ENCODE data around the gene FCSK. TPM values are rescaled to one million over a fixed set of nuclear protein-coding genes. Genes with fewer than 3 reads are reported as not detected.
"Not testable (repeated sequence)": the region's sequence is repeated elsewhere in the genome, so short reads cannot be mapped to it uniquely, and the experiment has no call there.

The FCSK gene
- total RNA-seq, 2 experiments from 2014 or later: 21.8 to 25.4 TPM

DNA sequence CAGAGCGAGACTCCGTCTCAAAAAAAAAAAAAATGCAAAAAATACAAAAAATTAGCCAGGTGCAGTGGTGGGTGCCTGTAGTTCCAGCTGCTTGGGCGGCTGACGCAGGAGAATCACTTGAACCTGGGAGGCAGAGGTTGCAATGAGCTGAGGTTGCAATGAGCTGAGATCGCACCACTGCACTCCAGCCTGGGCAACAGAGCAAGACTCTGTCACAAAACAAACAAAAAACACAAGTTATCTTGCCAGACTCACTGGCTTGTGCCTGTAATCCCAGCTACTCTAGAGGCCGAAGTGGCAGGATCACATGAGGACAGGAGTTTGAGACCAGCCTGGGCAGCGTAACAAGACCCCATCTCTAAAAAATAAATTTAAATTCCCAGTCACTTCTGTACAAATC lies 12.1 kb upstream of the FCSK start:
- Mint-ChIP-seq H3K27ac (no peak overlapping the region), H3K4me1 (ENCODE audit: low read depth) (peaks cover 21% of the 10 kb centered on the region), H3K4me3 (no peak overlapping the region), H3K9me3 (no peaks in the 10 kb centered on the region), H3K27me3 (no peaks in the 10 kb centered on the region), H3K36me3 (ENCODE audit: low read depth) (peaks cover 9% of the 10 kb centered on the region)
- DNase-seq: no peak
- no peaks in the 10 kb centered on the region for H3K27me3 ChIP-seq (ENCODE audit: control insufficient read depth in 1 of 2, insufficient read depth in 2 of 2, low read length in 2 of 2)
- H3K4me3 ChIP-seq (ENCODE audit: low read length): no peak overlapping the region
- intact Hi-C loops (cut with DNase I, micrococcal nuclease): no loop called here
- H3K9me3 ChIP-seq (ENCODE audit: control insufficient read depth in 1 of 2, insufficient read depth in 1 of 2, low read length in 2 of 2): no peaks in the 10 kb centered on the region
- CTCF ChIA-PET: interaction anchor here (1.0 to 1.8 kb wide), 2 partner anchors 10 to 12 kb away, joined by 3 to 6 read pairs; partner anchors contain the start of gene FCSK
- no peak overlapping the region for H3K27ac ChIP-seq (ENCODE audit: low read depth in 1 of 2, low read length in 2 of 2)
- TF ChIP-seq, protein P1, sequence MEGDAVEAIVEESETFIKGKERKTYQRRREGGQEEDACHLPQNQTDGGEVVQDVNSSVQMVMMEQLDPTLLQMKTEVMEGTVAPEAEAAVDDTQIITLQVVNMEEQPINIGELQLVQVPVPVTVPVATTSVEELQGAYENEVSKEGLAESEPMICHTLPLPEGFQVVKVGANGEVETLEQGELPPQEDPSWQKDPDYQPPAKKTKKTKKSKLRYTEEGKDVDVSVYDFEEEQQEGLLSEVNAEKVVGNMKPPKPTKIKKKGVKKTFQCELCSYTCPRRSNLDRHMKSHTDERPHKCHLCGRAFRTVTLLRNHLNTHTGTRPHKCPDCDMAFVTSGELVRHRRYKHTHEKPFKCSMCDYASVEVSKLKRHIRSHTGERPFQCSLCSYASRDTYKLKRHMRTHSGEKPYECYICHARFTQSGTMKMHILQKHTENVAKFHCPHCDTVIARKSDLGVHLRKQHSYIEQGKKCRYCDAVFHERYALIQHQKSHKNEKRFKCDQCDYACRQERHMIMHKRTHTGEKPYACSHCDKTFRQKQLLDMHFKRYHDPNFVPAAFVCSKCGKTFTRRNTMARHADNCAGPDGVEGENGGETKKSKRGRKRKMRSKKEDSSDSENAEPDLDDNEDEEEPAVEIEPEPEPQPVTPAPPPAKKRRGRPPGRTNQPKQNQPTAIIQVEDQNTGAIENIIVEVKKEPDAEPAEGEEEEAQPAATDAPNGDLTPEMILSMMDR (IDR thresholded peaks at IDR 0.05): no peak
- POLR2A ChIA-PET: interaction anchor here (1.7 kb wide), 1 partner anchor 12 kb away, joined by 4 read pairs; the partner anchor contains the start of gene FCSK
- no peak for ATAC-seq (ENCODE audit: poor library complexity)
- H3K36me3 ChIP-seq (ENCODE audit: insufficient read depth, low read length): no peaks in the 10 kb centered on the region
- H3K4me1 ChIP-seq (ENCODE audit: insufficient read depth, low read length): peaks cover 21% of the 10 kb centered on the region

DNA sequence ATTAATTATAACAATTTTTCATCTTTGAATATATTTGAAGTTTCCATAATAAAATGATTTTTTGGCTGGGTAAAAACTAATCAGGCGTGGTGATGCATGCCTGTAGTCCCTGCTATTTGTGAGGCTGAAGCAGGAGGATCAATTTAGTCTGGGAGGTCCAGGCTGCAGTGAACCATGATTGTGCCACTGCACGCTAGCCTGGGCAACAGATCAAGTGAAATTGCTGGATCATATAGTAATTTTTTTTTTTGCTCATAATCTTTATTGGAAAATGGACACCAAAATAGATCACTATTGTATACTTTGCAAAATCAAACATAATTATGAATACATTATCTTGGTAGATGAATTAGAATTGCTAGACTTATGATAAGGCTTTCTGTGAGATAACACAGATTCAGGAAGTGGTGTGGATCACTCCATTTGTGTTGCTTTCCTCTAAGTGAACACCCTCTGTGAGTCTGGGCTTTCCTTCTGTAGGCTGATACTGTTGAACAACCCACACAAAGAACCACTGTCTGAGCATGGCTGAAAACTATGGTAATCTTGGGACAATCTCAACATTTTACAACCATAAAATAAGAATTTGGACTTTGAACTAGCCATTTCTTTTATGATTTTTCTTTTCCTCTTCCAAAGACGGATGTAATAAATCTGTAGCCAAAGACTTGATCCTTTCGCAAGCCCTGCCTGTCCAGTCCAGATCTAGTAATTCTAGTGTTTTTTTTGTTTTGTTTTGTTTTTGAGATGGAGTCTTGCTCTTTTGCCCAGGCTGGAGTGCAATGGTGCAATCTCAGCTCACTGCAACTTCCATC lies 9.9 kb upstream of the FCSK start:
- no peak for DNase-seq
- POLR2A ChIA-PET: no interaction called here
- H3K27me3 Mint-ChIP-seq: no peaks in the 10 kb centered on the region
- peaks cover 6% of the 10 kb centered on the region for H3K4me1 ChIP-seq (ENCODE audit: insufficient read depth, low read length)
- H3K4me3 ChIP-seq (ENCODE audit: low read length): no peak overlapping the region
- H3K27me3 ChIP-seq (ENCODE audit: control insufficient read depth in 1 of 2, insufficient read depth in 2 of 2, low read length in 2 of 2): no peaks in the 10 kb centered on the region
- TF ChIP-seq, protein P1 (IDR thresholded peaks at IDR 0.05): no peak
- H3K36me3 ChIP-seq (ENCODE audit: insufficient read depth, low read length): no peaks in the 10 kb centered on the region
- H3K27ac ChIP-seq (ENCODE audit: low read depth in 1 of 2, low read length in 2 of 2): no peak overlapping the region
- H3K4me1 Mint-ChIP-seq (ENCODE audit: low read depth): peaks cover 5% of the 10 kb centered on the region
- CTCF ChIA-PET: no interaction called here
- H3K4me3 Mint-ChIP-seq: no peak overlapping the region
- intact Hi-C loops (cut with DNase I, micrococcal nuclease): no loop called here
- no peaks in the 10 kb centered on the region for H3K9me3 ChIP-seq (ENCODE audit: control insufficient read depth in 1 of 2, insufficient read depth in 1 of 2, low read length in 2 of 2)
- no peak for ATAC-seq (ENCODE audit: poor library complexity)
- H3K9me3 Mint-ChIP-seq: no peaks in the 10 kb centered on the region
- no peaks in the 10 kb centered on the region for H3K36me3 Mint-ChIP-seq (ENCODE audit: low read depth)
- no peak overlapping the region for H3K27ac Mint-ChIP-seq

DNA sequence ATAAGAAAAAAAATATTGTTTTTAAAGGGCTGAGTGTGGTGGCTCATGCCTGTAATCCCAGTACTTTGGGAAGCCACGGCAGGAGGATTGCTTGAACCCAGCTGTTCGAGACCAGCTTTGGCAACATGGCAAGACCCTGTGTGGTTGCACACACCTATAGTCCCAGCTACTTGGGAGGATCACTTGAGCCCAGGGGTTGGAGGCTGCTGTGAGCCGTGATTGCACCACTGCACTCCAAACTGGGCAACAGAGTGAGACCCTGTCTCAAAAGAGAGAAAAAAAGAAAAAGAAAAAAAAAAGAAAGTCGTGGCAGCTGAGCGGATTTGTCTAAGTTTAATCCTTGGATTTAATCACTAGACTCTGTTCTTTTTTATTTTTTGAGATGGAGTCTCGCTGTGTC lies 6.3 kb upstream of the FCSK start:
- TF ChIP-seq, protein P1 (IDR thresholded peaks at IDR 0.05): no peak
- intact Hi-C loops (cut with DNase I, micrococcal nuclease): no loop called here
- Histone ChIP-seq H3K9me3 (ENCODE audit: control insufficient read depth in 1 of 2, insufficient read depth in 1 of 2, low read length in 2 of 2) (no peaks in the 10 kb centered on the region), H3K27me3 (ENCODE audit: control insufficient read depth in 1 of 2, insufficient read depth in 2 of 2, low read length in 2 of 2) (no peaks in the 10 kb centered on the region), H3K36me3 (ENCODE audit: insufficient read depth, low read length) (no peaks in the 10 kb centered on the region), H3K27ac (ENCODE audit: low read depth in 1 of 2, low read length in 2 of 2) (no peak overlapping the region), H3K4me3 (ENCODE audit: low read length) (no peak overlapping the region), H3K4me1 (ENCODE audit: insufficient read depth, low read length) (no peaks in the 10 kb centered on the region)
- ChIA-PET CTCF (no interaction called here), POLR2A (no interaction called here)
- Mint-ChIP-seq H3K27ac (no peak overlapping the region), H3K27me3 (no peaks in the 10 kb centered on the region), H3K4me1 (ENCODE audit: low read depth) (no peaks in the 10 kb centered on the region), H3K4me3 (no peak overlapping the region), H3K36me3 (ENCODE audit: low read depth) (no peaks in the 10 kb centered on the region), H3K9me3 (no peaks in the 10 kb centered on the region)
- ATAC-seq (ENCODE audit: poor library complexity) (no peak), DNase-seq (no peak)

DNA sequence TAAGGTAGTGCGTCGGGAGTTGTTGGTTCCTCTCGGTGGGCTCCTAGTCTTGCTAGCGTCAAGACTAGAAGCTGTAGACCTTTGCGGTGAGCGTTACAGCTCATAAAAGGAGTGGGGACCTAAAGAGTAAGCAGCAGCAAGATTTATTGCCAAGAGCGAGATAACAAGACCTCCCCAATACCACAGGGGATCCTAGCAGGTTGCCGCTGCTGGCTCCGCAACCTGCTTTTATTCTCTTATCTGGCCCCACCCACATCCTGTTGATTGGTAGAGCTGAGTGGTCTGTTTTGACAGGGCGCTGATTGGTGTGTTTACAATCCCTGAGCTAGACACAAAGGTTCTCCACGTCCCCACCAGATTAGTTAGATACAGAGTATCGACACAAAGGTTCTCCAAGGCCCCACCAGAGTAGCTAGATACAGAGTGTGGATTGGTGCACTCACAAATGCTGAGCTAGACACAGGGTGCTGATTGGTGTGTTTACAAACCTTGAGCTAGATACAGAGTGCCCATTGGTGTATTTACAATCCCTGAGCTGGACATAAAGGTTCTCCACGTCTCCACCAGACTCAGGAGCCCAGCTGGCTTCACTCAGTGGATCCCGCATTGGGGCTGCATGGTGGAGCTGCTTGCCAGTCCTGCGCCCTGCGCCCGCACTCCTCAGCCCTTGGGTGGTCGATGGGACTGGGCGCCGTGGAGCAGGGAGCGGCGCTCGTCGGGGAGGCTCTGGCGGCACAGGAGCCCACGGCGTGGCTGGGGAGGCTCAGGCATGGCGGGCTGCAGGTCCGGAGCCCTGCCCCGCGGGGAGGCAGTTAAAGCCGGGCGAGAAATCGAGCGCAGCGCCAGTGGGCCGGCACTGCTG lies 4.0 kb upstream of the FCSK start:
- H3K27ac Mint-ChIP-seq; H3K9me3 Mint-ChIP-seq; ATAC-seq (ENCODE audit: poor library complexity); H3K36me3 ChIP-seq (ENCODE audit: insufficient read depth, low read length); CTCF ChIA-PET; H3K27me3 ChIP-seq (ENCODE audit: control insufficient read depth in 1 of 2, insufficient read depth in 2 of 2, low read length in 2 of 2); H3K27me3 Mint-ChIP-seq; H3K27ac ChIP-seq (ENCODE audit: low read depth in 1 of 2, low read length in 2 of 2); H3K4me3 ChIP-seq (ENCODE audit: low read length); DNase-seq; H3K9me3 ChIP-seq (ENCODE audit: control insufficient read depth in 1 of 2, insufficient read depth in 1 of 2, low read length in 2 of 2): not testable (repeated sequence)
- intact Hi-C loops (cut with DNase I, micrococcal nuclease): loop anchor here in 1 of 2 experiments (5.0 kb wide), 1 partner anchor 72 kb away; the partner anchor contains the start of genes COG4 and SF3B3
- POLR2A ChIA-PET: interaction anchor here (0.7 to 1.2 kb wide), 2 partner anchors 11 to 12 kb away, joined by 3 to 4 read pairs; partner anchors contain the start of gene ST3GAL2
- Mint-ChIP-seq H3K4me3 (peak overlapping the region; percentile 30), H3K36me3 (ENCODE audit: low read depth) (peaks cover 12% of the 10 kb centered on the region), H3K4me1 (ENCODE audit: low read depth) (peaks cover 12% of the 10 kb centered on the region)
- H3K4me1 ChIP-seq (ENCODE audit: insufficient read depth, low read length): peaks cover 14% of the 10 kb centered on the region

DNA sequence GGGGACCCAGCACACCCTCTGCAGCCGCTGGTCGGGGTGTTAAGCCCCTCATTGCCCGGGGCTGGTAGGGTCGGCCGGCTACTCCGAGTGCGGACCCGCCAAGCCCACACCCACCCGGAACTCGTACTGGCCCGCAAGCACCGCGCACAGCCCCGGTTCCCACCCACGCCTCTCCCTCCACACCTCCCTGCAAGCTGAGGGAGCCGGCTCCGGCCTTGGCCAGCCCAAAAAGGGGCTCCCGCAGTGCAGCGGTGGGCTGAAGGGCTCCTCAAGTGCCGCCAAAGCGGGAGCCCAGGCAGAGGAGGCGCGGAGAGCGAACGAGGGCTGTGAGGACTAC lies 3.4 kb upstream of the FCSK start:
- Mint-ChIP-seq H3K36me3 (ENCODE audit: low read depth) (peaks cover 12% of the 10 kb centered on the region), H3K4me1 (ENCODE audit: low read depth) (peaks cover 17% of the 10 kb centered on the region)
- H3K9me3 ChIP-seq (ENCODE audit: control insufficient read depth in 1 of 2, insufficient read depth in 1 of 2, low read length in 2 of 2); H3K36me3 ChIP-seq (ENCODE audit: insufficient read depth, low read length); ATAC-seq (ENCODE audit: poor library complexity); CTCF ChIA-PET; H3K27me3 Mint-ChIP-seq; H3K9me3 Mint-ChIP-seq; DNase-seq; POLR2A ChIA-PET; H3K27ac Mint-ChIP-seq; H3K27me3 ChIP-seq (ENCODE audit: control insufficient read depth in 1 of 2, insufficient read depth in 2 of 2, low read length in 2 of 2); H3K4me3 ChIP-seq (ENCODE audit: low read length); H3K27ac ChIP-seq (ENCODE audit: low read depth in 1 of 2, low read length in 2 of 2); H3K4me3 Mint-ChIP-seq: not testable (repeated sequence)
- intact Hi-C loops (cut with DNase I, micrococcal nuclease): loop anchor here in 1 of 2 experiments (5.0 kb wide), 1 partner anchor 71 kb away; the partner anchor contains the start of genes COG4 and SF3B3
- H3K4me1 ChIP-seq (ENCODE audit: insufficient read depth, low read length): peaks cover 20% of the 10 kb centered on the region

All from CD4-positive, alpha-beta T cell (primary cell).